HEK293 (cell line): Measurements from ENCODE around the gene COL1A2.

ENCODE experiments used
- CTCF ChIA-PET: fragments of 350-600 bp; formaldehyde crosslinking; extraction: SDS; loops from one replicate; lab custom pipeline; 2021; ENCODE audit warnings: antibody characterized with exemption; lab: Yijun Ruan, JAX
- POLR2A ChIA-PET: fragments of 300-600 bp; formaldehyde crosslinking; extraction: SDS; loops from one replicate; lab custom pipeline; 2020; ENCODE audit warnings: antibody characterized with exemption, inconsistent platforms; lab: Yijun Ruan, JAX
- H3K27ac ChIP-seq: fragments of 200-500 bp; sonication (Bioruptor generic); 2 replicates; pipeline ENCODE4 v1.5.1; 2014; ENCODE audit warnings: low read depth, low read length, control low read depth, inconsistent platforms; ENCODE audit errors: extremely low read depth
- H3K36me3 ChIP-seq, 2 experiments: fragments of 200-500 bp in 1 of 2; sonication (Bioruptor generic) in 1 of 2; 1 replicate in 1 of 2; 2 replicates in 1 of 2; pipeline ENCODE4 v1.5.1; 2014 to 2017; ENCODE audit warnings: inconsistent platforms in 2 of 2, low read length in 2 of 2; ENCODE audit not compliant: control insufficient read depth in 2 of 2, insufficient read depth in 1 of 2
- H3K4me1 ChIP-seq: fragments of 200-500 bp; sonication (Bioruptor generic); 2 replicates; pipeline ENCODE4 v1.5.1; 2014; ENCODE audit warnings: mild to moderate bottlenecking, low read length, inconsistent platforms; ENCODE audit not compliant: control insufficient read depth, insufficient read depth
- H3K4me3 ChIP-seq: 2 replicates; pipeline ENCODE4 v1.5.1; 2011; ENCODE audit warnings: low read depth, mild to moderate bottlenecking, control low read depth, low read length, moderate library complexity
- H3K9me3 ChIP-seq: fragments of 200-500 bp; sonication (Bioruptor generic); 2 replicates; pipeline ENCODE4 v1.5.1; 2014; ENCODE audit warnings: low read depth, low read length, inconsistent platforms; ENCODE audit not compliant: control insufficient read depth, insufficient read depth
- CTCF ChIP-seq: fragments of 450-650 bp; formaldehyde crosslinking; IDR thresholded peaks from 2 replicates; pipeline ENCODE4 v1.5.1; 2016; ENCODE audit warnings: missing biosample characterization, missing genetic modification characterization
- PBX3 ChIP-seq: sonication (generic); formaldehyde crosslinking; IDR thresholded peaks from 2 replicates; pipeline ENCODE4 v1.8.1; 2022; ENCODE audit warnings: mild to moderate bottlenecking, moderate library complexity, missing genetic modification reagents
- SCRT2 ChIP-seq: fragments of 450-650 bp; formaldehyde crosslinking; IDR thresholded peaks from 2 replicates; pipeline ENCODE4 v1.5.1; 2016; ENCODE audit warnings: missing biosample characterization, missing genetic modification characterization
- ZBTB48 ChIP-seq: fragments of 450-650 bp; formaldehyde crosslinking; IDR thresholded peaks from 2 replicates; pipeline ENCODE4 v1.5.1; 2016; ENCODE audit warnings: missing biosample characterization, missing genetic modification characterization
- ZFHX2 ChIP-seq: fragments of 450-650 bp; formaldehyde crosslinking; conservative IDR thresholded peaks from 2 replicates; pipeline ENCODE4 v1.5.1; 2016; ENCODE audit warnings: missing biosample characterization, missing genetic modification characterization
- ZFP3 ChIP-seq: fragments of 450-650 bp; formaldehyde crosslinking; IDR thresholded peaks from 2 replicates; pipeline ENCODE4 v1.5.1; 2016; ENCODE audit warnings: low read depth, missing biosample characterization, missing genetic modification characterization
- ZNF132 ChIP-seq: fragments of 450-650 bp; formaldehyde crosslinking; IDR thresholded peaks from 2 replicates; pipeline ENCODE4 v1.5.1; 2017; ENCODE audit warnings: missing biosample characterization, missing genetic modification characterization, borderline replicate concordance
- ZNF133 ChIP-seq: fragments of 450-650 bp; formaldehyde crosslinking; IDR thresholded peaks from 2 replicates; pipeline ENCODE4 v1.5.1; 2016; ENCODE audit warnings: missing biosample characterization, missing genetic modification characterization
- ZNF16 ChIP-seq: fragments of 450-650 bp; formaldehyde crosslinking; IDR thresholded peaks from 2 replicates; pipeline ENCODE4 v1.5.1; 2016; ENCODE audit warnings: low read depth, missing biosample characterization, missing genetic modification characterization
- ZNF184 ChIP-seq: fragments of 450-650 bp; IDR thresholded peaks from 2 replicates; pipeline ENCODE4 v1.5.1; 2018; ENCODE audit warnings: missing biosample characterization, mild to moderate bottlenecking, missing genetic modification characterization
- ZNF19 ChIP-seq: fragments of 450-650 bp; formaldehyde crosslinking; IDR thresholded peaks from 2 replicates; pipeline ENCODE4; 2016; ENCODE audit warnings: missing biosample characterization, missing genetic modification characterization, low read depth
- ZNF302 ChIP-seq: fragments of 450-650 bp; formaldehyde crosslinking; IDR thresholded peaks from 2 replicates; pipeline ENCODE4 v1.5.1; 2016; ENCODE audit warnings: missing biosample characterization, missing genetic modification characterization, low read depth
- ZNF362 ChIP-seq: fragments of 450-650 bp; formaldehyde crosslinking; IDR thresholded peaks from 2 replicates; pipeline ENCODE4 v1.5.1; 2016; ENCODE audit warnings: missing biosample characterization, missing genetic modification characterization
- ZNF48 ChIP-seq: fragments of 450-650 bp; formaldehyde crosslinking; IDR thresholded peaks from 2 replicates; pipeline ENCODE4 v1.5.1; 2016; ENCODE audit warnings: missing biosample characterization, missing genetic modification characterization
- ZNF518A ChIP-seq: fragments of 450-650 bp; formaldehyde crosslinking; conservative IDR thresholded peaks from 2 replicates; pipeline ENCODE4 v1.5.1; 2016; ENCODE audit warnings: low read depth, missing biosample characterization, missing genetic modification characterization
- ZNF580 ChIP-seq: fragments of 450-650 bp; formaldehyde crosslinking; IDR thresholded peaks from 2 replicates; pipeline ENCODE4 v1.5.1; 2016; ENCODE audit warnings: missing biosample characterization, missing genetic modification characterization
- ZNF585B ChIP-seq: fragments of 450-650 bp; formaldehyde crosslinking; IDR thresholded peaks from 2 replicates; pipeline ENCODE4 v1.5.1; 2016; ENCODE audit warnings: missing biosample characterization, missing genetic modification characterization
- ZNF623 ChIP-seq: fragments of 450-650 bp; formaldehyde crosslinking; IDR thresholded peaks from 2 replicates; pipeline ENCODE4 v1.5.1; 2016; ENCODE audit warnings: missing biosample characterization, missing genetic modification characterization
- ZNF624 ChIP-seq: fragments of 450-650 bp; formaldehyde crosslinking; IDR thresholded peaks from 2 replicates; pipeline ENCODE4 v1.5.1; 2017; ENCODE audit warnings: missing biosample characterization, missing genetic modification characterization
- ZNF654 ChIP-seq: fragments of 450-650 bp; formaldehyde crosslinking; IDR thresholded peaks from 2 replicates; pipeline ENCODE4 v1.5.1; 2016; ENCODE audit warnings: low read depth, missing biosample characterization, missing genetic modification characterization
- ZNF768 ChIP-seq: fragments of 450-650 bp; formaldehyde crosslinking; IDR thresholded peaks from 2 replicates; pipeline ENCODE4 v1.5.1; 2018; ENCODE audit warnings: missing biosample characterization, mild to moderate bottlenecking, missing genetic modification characterization
- ZNF777 ChIP-seq: fragments of 450-650 bp; formaldehyde crosslinking; IDR thresholded peaks from 2 replicates; pipeline ENCODE4 v1.5.1; 2017; ENCODE audit warnings: missing biosample characterization, missing genetic modification characterization, borderline replicate concordance
- ZSCAN30 ChIP-seq: fragments of 450-650 bp; IDR thresholded peaks from 2 replicates; pipeline ENCODE4 v1.5.1; 2018; ENCODE audit warnings: missing biosample characterization, mild to moderate bottlenecking, missing genetic modification characterization, moderate library complexity

The COL1A2 gene

GRCh38 chr7:94382746-94383145, 11.9 kb upstream of the COL1A2 start (continued):
- TF ChIP-seq ZNF777 (tag by site-specific recombination): no peak

GRCh38 chr7:94384315-94384714, 10.4 kb upstream of the COL1A2 start:
- CTCF ChIA-PET: interaction anchor here (1.0 kb wide), 1 partner anchor 11 kb away, joined by 4 read pairs; no protein-coding TSS in a partner anchor
- H3K27ac ChIP-seq: no peak overlapping the region
- H3K4me3 ChIP-seq: no peak overlapping the region
- TF ChIP-seq ZNF654: no peak
- TF ChIP-seq ZNF768: no peak
- no peak for TF ChIP-seq PBX3 (CRISPR knock-in tag)
- no peak for TF ChIP-seq ZNF184 (tag by site-specific recombination)
- no peak for TF ChIP-seq ZNF624 (tag by site-specific recombination)
- TF ChIP-seq ZNF16 (tag by site-specific recombination): no peak
- no peak for TF ChIP-seq ZNF585B (tag by site-specific recombination)
- TF ChIP-seq ZNF19 (tag by site-specific recombination): no peak
- no peak for TF ChIP-seq ZNF302
- TF ChIP-seq CTCF (tag by site-specific recombination): no peak
- no peak for TF ChIP-seq ZNF133
- TF ChIP-seq ZNF580 (tag by site-specific recombination): no peak
- TF ChIP-seq ZNF48 (tag by site-specific recombination): no peak
- no peak for TF ChIP-seq ZFP3 (tag by site-specific recombination)
- no peak for TF ChIP-seq ZBTB48 (tag by site-specific recombination)
- TF ChIP-seq ZNF623 (tag by site-specific recombination): no peak
- no peaks in the 10 kb centered on the region for H3K4me1 ChIP-seq
- H3K9me3 ChIP-seq: no peaks in the 10 kb centered on the region
- POLR2A ChIA-PET: no interaction called here
- H3K36me3 ChIP-seq: no peaks in the 10 kb centered on the region

- Histone ChIP-seq H3K27ac (no peak overlapping the region), H3K36me3 (no peaks in the 10 kb centered on the region), H3K4me1 (no peaks in the 10 kb centered on the region), H3K4me3 (no peak overlapping the region), H3K9me3 (no peaks in the 10 kb centered on the region)
- ChIA-PET CTCF (interaction anchor here (0.7 to 1.2 kb wide), 3 partner anchors 9 to 402 kb away, joined by 3 to 7 read pairs (median 5); no protein-coding TSS in a partner anchor), POLR2A (no interaction called here)
- TF ChIP-seq ZNF362 (tag by site-specific recombination) (no peak), ZNF580 (tag by site-specific recombination) (no peak), ZFHX2 (tag by site-specific recombination) (no peak), ZNF518A (tag by site-specific recombination) (no peak), SCRT2 (tag by site-specific recombination) (no peak), ZNF132 (no peak), ZSCAN30 (tag by site-specific recombination) (no peak)
These were observed 8.3 kb upstream of the COL1A2 start for GRCh38 chr7:94386416-94386815.
